Astrocyte (in vitro differentiated cells and primary cell): ENCODE measurements around the gene PIGT. TPM values are rescaled to one million over a fixed set of nuclear protein-coding genes. Genes with fewer than 3 reads are reported as not detected.

Source experiments
- DNase-seq: peaks from one replicate; pipeline ENCODE4 v3.0.0-alpha.2; 2010; ENCODE audit warnings: low read depth
- FAIRE-seq: peaks from 2 replicates; lab custom pipeline; 2011; peaks lifted over from hg19 to GRCh38; lab: Jason Lieb, UNC
- H2AFZ ChIP-seq: 2 replicates; pipeline ENCODE4 v1.6.0; 2012; ENCODE audit warnings: low read depth, low read length, inconsistent platforms
- H3K27ac ChIP-seq: 2 replicates; pipeline ENCODE4 v1.5.1; 2011; ENCODE audit warnings: low read depth, low read length, inconsistent platforms
- H3K27me3 ChIP-seq: 2 replicates; pipeline ENCODE4 v1.6.0; 2011; ENCODE audit warnings: low read length, inconsistent platforms; ENCODE audit not compliant: insufficient read depth
- H3K36me3 ChIP-seq: 2 replicates; pipeline ENCODE4 v1.5.1; 2011; ENCODE audit warnings: low read length, inconsistent platforms; ENCODE audit not compliant: insufficient read depth
- H3K4me1 ChIP-seq: 2 replicates; pipeline ENCODE4 v1.5.1; 2011; ENCODE audit warnings: low read length, inconsistent platforms; ENCODE audit not compliant: insufficient read depth
- H3K4me2 ChIP-seq: 2 replicates; pipeline ENCODE4 v1.6.0; 2012; ENCODE audit warnings: low read length, inconsistent platforms
- H3K4me3 ChIP-seq: 2 replicates; pipeline ENCODE4 v1.5.1; 2011; ENCODE audit warnings: low read depth, mild to moderate bottlenecking, low read length, inconsistent platforms; ENCODE audit not compliant: insufficient read depth
- H3K79me2 ChIP-seq: 2 replicates; pipeline ENCODE4 v1.6.0; 2012; ENCODE audit warnings: mild to moderate bottlenecking, low read length, inconsistent platforms; ENCODE audit not compliant: insufficient read depth
- H3K9ac ChIP-seq: 2 replicates; pipeline ENCODE4 v1.6.0; 2012; ENCODE audit warnings: mild to moderate bottlenecking, low read length, inconsistent platforms
- H3K9me3 ChIP-seq: 2 replicates; pipeline ENCODE4 v1.5.1; 2012; ENCODE audit warnings: low read depth, mild to moderate bottlenecking, low read length, inconsistent platforms; ENCODE audit not compliant: insufficient read depth
- H4K20me1 ChIP-seq: 2 replicates; pipeline ENCODE4 v1.6.0; 2012; ENCODE audit warnings: low read length, inconsistent platforms; ENCODE audit not compliant: insufficient read depth
- H3K27ac Mint-ChIP-seq: one replicate; pipeline ENCODE4 v1.8.0; 2021; ENCODE audit warnings: mild to moderate bottlenecking, mixed read lengths; ENCODE audit not compliant: unreplicated experiment
- H3K27me3 Mint-ChIP-seq: one replicate; pipeline ENCODE4 v1.8.0; 2021; ENCODE audit warnings: low read depth, mixed read lengths; ENCODE audit not compliant: unreplicated experiment
- H3K36me3 Mint-ChIP-seq: one replicate; pipeline ENCODE4 v1.8.0; 2021; ENCODE audit warnings: low read depth, mixed read lengths; ENCODE audit not compliant: unreplicated experiment
- H3K4me1 Mint-ChIP-seq: one replicate; pipeline ENCODE4 v1.8.0; 2021; ENCODE audit warnings: low read depth, mixed read lengths; ENCODE audit not compliant: unreplicated experiment
- H3K4me3 Mint-ChIP-seq: one replicate; pipeline ENCODE4 v1.8.0; 2021; ENCODE audit warnings: mild to moderate bottlenecking, moderate library complexity, mixed read lengths; ENCODE audit not compliant: unreplicated experiment
- H3K9me3 Mint-ChIP-seq: one replicate; pipeline ENCODE4 v1.8.0; 2021; ENCODE audit warnings: mild to moderate bottlenecking, mixed read lengths; ENCODE audit not compliant: unreplicated experiment
- EZH2 ChIP-seq: IDR thresholded peaks from 2 replicates; pipeline ENCODE4 v1.6.1; 2012; ENCODE audit warnings: mild to moderate bottlenecking, low read length, inconsistent platforms; ENCODE audit not compliant: insufficient read depth
- total RNA-seq: library from RNA; stranded (reverse); gene quantifications from 2 replicates; pipeline ENCODE4 v1.2.1, GENCODE V29; 2021
- TF ChIP-seq, protein P1 (sequence below): IDR thresholded peaks from 2 replicates; pipeline ENCODE4 v1.5.1; 2011; ENCODE audit warnings: low read depth, mild to moderate bottlenecking, inconsistent platforms, low read length, moderate library complexity; ENCODE audit not compliant: insufficient read depth

The PIGT gene
- total RNA-seq, 1 donor from 2014 or later, result 83.7 TPM

DNA sequence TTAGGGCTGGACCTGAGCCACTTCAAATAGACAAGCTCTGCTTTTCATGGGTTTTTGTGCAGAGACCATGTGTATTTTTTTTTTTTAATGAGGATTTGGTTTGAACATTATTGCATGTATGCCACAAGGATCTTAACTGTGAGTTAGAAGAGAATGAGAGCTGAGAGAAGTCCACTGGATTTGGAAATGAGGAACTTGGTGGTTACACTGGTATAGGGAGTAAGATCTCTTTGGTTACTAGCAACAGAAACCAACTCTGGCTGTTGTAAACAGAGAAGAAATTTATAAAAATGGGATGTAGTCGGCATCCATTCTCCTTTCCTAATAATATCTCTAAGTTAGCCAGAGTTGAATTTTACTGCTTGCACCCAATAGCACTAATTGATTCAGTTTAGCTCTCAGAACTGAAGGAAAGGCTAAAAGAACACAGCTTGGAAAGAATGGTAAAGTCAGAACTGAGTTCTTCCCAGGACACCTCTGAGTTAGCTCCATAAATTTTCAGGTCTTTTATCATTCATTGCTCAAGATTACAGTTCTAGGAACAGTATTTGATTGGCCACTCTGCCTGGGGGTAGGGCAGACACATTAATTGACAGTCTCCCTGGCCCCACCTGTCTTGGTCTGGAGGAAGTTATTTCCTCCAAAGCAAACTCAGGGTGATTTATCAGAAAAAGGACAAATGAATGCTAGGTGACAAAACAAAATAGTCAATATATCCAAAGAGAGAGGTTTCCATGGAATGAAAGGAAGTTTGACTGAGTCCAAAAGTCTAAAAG is 49.7 kb downstream of the PIGT start:
- no peaks in the 10 kb centered on the region for H3K9me3 Mint-ChIP-seq
- Histone ChIP-seq H2AFZ (no peak overlapping the region), H3K79me2 (no peaks in the 10 kb centered on the region), H3K36me3 (no peaks in the 10 kb centered on the region), H3K9ac (no peak overlapping the region), H3K4me2 (no peak overlapping the region), H3K27me3 (peaks cover 69% of the 10 kb centered on the region), H3K27ac (no peak overlapping the region), H3K4me1 (peaks cover 2% of the 10 kb centered on the region), H3K9me3 (no peaks in the 10 kb centered on the region), H3K4me3 (no peak overlapping the region), H4K20me1 (no peaks in the 10 kb centered on the region)
- DNase-seq (no peak), FAIRE-seq (no peak)
- peaks cover 34% of the 10 kb centered on the region for H3K27me3 Mint-ChIP-seq
- H3K36me3 Mint-ChIP-seq, result no peaks in the 10 kb centered on the region
- H3K27ac Mint-ChIP-seq, result no peak overlapping the region
- no peak for TF ChIP-seq EZH2
- TF ChIP-seq, protein P1, sequence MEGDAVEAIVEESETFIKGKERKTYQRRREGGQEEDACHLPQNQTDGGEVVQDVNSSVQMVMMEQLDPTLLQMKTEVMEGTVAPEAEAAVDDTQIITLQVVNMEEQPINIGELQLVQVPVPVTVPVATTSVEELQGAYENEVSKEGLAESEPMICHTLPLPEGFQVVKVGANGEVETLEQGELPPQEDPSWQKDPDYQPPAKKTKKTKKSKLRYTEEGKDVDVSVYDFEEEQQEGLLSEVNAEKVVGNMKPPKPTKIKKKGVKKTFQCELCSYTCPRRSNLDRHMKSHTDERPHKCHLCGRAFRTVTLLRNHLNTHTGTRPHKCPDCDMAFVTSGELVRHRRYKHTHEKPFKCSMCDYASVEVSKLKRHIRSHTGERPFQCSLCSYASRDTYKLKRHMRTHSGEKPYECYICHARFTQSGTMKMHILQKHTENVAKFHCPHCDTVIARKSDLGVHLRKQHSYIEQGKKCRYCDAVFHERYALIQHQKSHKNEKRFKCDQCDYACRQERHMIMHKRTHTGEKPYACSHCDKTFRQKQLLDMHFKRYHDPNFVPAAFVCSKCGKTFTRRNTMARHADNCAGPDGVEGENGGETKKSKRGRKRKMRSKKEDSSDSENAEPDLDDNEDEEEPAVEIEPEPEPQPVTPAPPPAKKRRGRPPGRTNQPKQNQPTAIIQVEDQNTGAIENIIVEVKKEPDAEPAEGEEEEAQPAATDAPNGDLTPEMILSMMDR, result no peak
- no peak overlapping the region for H3K4me3 Mint-ChIP-seq
- H3K4me1 Mint-ChIP-seq, result no peaks in the 10 kb centered on the region

DNA sequence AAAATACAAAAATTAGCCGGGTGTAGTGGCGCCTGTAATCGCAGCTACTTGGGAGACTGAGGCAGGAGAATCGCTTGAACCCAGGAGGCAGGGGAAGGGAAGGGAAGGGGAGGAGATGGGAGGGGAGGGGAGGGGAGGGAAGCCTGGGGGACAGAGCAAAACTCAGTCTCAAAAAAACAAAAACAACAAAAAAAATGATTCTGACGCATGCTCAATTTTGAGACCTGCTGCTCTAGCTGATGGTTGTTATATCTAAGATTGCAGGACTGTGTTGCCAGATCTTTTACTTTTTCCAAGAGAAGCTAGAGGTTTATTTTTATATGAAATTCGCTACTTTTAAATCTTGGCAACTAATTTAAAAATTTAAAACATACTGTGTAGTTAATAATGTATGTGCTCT is 51.2 kb downstream of the PIGT start:
- Histone ChIP-seq H2AFZ (no peak overlapping the region), H4K20me1 (no peaks in the 10 kb centered on the region), H3K4me1 (peaks cover 2% of the 10 kb centered on the region), H3K9ac (no peak overlapping the region), H3K27me3 (peaks cover 77% of the 10 kb centered on the region), H3K4me3 (no peak overlapping the region), H3K4me2 (no peak overlapping the region), H3K9me3 (no peaks in the 10 kb centered on the region), H3K27ac (no peak overlapping the region), H3K79me2 (no peaks in the 10 kb centered on the region), H3K36me3 (no peaks in the 10 kb centered on the region)
- Mint-ChIP-seq H3K4me1 (no peaks in the 10 kb centered on the region), H3K27me3 (peaks cover 45% of the 10 kb centered on the region), H3K36me3 (no peaks in the 10 kb centered on the region), H3K4me3 (no peak overlapping the region), H3K27ac (no peak overlapping the region), H3K9me3 (no peaks in the 10 kb centered on the region)
- FAIRE-seq (no peak), DNase-seq (no peak)
- TF ChIP-seq, protein P1, result no peak
- no peak for TF ChIP-seq EZH2

DNA sequence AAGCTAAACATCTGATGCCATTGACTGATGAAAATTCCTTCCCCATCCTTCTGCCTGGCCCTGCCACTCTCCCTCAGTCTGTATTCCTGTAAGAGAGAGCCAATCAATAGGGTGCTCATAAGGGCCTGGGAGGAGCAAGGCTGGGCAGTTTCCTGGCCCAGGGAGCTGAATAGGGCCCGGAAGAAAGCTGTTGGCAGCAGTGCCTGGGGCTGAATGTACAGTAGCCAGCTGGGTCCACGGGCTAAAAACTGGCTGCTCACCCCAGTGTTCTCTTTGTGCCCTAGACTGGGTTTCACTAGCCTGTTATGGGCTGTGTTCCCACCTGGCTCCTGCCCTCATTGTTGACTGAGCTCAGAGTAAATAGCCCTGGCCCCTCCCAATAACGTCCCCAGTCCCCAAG is 51.9 kb downstream of the PIGT start:
- H3K9ac ChIP-seq, result no peak overlapping the region
- H3K4me3 ChIP-seq, result no peak overlapping the region
- no peak overlapping the region for H3K27ac ChIP-seq
- H3K27me3 ChIP-seq, result peaks cover 75% of the 10 kb centered on the region
- Mint-ChIP-seq H3K4me1 (no peaks in the 10 kb centered on the region), H3K4me3 (no peak overlapping the region), H3K27ac (no peak overlapping the region), H3K36me3 (no peaks in the 10 kb centered on the region), H3K9me3 (no peaks in the 10 kb centered on the region), H3K27me3 (peaks cover 46% of the 10 kb centered on the region)
- DNase-seq (no peak), FAIRE-seq (no peak)
- H3K4me2 ChIP-seq, result no peak overlapping the region
- TF ChIP-seq, protein P1, result no peak
- H2AFZ ChIP-seq, result no peak overlapping the region
- H3K36me3 ChIP-seq, result no peaks in the 10 kb centered on the region
- no peaks in the 10 kb centered on the region for H3K79me2 ChIP-seq
- no peaks in the 10 kb centered on the region for H3K9me3 ChIP-seq
- H4K20me1 ChIP-seq, result no peaks in the 10 kb centered on the region
- H3K4me1 ChIP-seq, result peaks cover 2% of the 10 kb centered on the region
